ENCODE measurements around the gene DLGAP4.

The DLGAP4 gene

GRCh38 chr20:36308353-36308752 lies 2.2 kb downstream of the DLGAP4 start:
- no peak for DNase-seq

GRCh38 chr20:36308986-36309385 lies 2.8 kb downstream of the DLGAP4 start:
- no peak for DNase-seq

- no peak for DNase-seq
Measured at GRCh38 chr20:36309643-36310042, 3.5 kb downstream of the DLGAP4 start.

- no peak for DNase-seq
Measured at GRCh38 chr20:36310215-36310981, 4.3 kb downstream of the DLGAP4 start.

DNA sequence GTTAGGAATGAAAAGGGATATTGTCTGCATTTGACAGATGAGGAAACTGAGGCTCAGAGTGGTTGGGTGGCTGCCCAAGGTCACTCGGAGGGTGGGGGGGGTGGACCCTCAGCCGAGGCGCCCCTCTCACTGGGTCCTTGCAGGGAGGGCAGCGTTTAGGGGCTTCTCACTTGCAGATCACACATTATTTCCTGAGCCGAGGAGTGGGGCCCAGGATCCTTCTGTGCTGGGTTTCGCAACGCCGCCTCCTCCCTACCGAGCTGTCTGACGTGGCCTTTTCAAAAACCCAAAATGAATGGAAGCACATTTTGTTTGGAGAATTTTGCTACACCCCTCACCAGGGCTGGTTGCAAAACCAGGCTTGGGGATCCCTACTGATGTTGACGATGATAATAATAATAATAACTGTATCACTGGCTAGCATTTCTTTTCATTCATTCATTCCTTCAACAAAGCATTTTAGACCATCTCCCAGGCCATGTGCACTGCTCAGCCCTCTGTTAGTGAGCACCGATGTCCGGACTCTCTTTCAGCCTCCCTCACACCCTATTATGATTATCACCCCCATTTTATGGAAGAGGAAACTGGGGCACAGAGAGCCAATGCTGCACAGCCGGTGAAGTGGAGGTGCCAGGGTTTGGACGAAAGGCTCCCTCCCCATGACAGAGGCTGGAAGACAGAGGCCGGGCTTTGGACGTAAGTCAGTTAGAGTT lies 5.2 kb downstream of the DLGAP4 start:
- no peak for DNase-seq

GRCh38 chr20:36311854-36312723 lies 6.0 kb downstream of the DLGAP4 start:
- no peak for DNase-seq

DNA sequence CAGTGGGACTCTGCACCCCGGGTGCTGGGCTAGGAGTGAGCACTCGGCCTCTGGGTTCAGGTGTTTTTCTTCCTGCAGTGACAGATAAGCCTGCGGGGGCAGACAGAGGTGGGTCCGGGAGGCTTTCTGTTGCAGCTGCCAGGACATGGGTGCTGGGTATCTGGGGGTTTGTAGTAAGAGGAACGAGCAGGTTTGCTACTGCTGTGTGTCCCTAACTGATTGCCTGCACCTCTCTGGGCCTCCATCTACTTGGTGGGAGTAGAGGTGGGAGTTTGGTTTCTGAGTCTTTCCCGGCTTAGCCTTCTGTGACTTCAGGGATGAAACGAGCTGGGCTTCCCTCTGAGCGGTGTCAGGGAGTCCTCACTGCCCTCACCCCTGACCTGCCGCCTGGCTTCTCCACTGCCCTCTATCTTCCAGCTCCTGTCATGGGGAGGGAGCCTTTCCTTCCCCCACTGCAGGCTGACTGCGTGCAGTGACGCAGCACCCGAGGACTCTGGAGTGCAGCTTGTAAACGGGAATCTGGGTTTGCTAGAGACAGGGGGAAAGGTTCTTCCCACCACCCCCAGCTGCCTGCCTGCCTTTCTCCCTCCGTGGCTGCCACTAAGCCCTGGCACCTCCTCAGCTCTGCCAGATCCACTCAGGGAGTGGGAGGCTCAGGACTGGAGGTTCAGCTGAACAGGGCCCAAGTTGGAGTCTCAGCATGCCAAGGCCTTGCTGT lies 6.7 kb downstream of the DLGAP4 start:
- DNase-seq = no peak

DNA sequence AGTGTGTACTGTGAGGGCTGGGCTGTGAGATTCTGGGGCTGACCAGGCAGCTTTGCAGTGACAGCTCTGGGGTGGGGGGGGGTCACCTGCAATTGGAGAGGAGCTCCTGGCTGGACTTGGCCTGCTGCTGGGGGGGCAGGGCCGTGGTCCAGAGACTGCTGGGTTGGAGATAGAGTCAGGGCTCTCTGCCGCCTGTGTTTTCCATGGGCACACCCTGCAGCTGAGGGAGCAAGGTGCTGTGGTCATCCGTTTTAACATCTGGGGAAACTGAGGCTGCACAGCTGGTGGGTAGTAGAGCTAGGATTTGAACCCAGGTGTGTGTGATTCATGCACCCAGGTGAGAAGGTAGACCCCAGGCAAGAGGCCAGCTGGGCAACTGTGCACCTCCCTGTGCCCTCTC lies 7.3 kb downstream of the DLGAP4 start:
- no peak for DNase-seq

DNA sequence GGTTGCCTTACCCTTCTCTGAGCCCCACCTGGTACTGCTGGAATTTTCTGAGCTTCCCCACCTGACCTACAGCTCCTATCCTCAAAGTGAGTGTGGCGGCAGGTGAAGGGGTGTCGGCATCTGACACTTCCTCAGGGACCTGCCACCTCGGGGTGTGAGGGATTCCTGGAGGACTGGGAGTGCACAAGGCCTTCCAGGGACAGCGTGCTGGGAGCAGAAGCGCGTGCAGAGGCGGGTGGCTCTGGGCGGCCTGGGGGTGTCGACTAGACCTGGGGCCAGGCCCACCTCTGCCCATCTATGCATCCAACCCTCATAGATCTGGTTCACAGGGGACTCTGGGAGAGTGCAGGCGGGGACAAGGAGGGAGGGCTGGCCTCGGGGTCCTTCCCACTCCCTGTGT lies 7.8 kb downstream of the DLGAP4 start:
- DNase-seq = no peak

- DNase-seq = no peak
Measured at GRCh38 chr20:36314734-36315544, 8.8 kb downstream of the DLGAP4 start.

- DNase-seq = no peak
Measured at GRCh38 chr20:36315545-36316351, 9.6 kb downstream of the DLGAP4 start.

GRCh38 chr20:36317675-36318074 lies 11.5 kb downstream of the DLGAP4 start:
- DNase-seq = no peak

DNA sequence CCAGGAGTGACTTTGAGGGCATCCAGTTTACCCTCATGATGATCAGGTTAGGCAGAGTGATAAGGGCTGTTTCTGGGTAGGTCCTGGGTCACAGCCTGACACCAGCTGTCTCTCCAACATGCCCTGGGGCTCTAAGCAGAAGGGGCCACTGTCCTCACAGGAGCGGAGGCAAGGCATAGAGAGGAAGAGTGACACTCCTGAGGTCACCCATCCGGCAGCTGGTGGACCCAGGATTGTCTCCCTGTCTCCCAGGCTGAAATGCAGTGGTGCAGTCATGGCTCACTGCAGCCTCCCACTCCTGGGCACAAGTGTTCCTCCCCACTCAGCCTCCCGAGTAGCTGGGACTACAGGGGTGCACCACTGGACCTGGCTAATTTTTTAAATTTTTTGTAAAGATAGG lies 12.0 kb downstream of the DLGAP4 start:
- DNase-seq = no peak

- DNase-seq = no peak
Measured at GRCh38 chr20:36319356-36320260, 13.5 kb downstream of the DLGAP4 start.

DNA sequence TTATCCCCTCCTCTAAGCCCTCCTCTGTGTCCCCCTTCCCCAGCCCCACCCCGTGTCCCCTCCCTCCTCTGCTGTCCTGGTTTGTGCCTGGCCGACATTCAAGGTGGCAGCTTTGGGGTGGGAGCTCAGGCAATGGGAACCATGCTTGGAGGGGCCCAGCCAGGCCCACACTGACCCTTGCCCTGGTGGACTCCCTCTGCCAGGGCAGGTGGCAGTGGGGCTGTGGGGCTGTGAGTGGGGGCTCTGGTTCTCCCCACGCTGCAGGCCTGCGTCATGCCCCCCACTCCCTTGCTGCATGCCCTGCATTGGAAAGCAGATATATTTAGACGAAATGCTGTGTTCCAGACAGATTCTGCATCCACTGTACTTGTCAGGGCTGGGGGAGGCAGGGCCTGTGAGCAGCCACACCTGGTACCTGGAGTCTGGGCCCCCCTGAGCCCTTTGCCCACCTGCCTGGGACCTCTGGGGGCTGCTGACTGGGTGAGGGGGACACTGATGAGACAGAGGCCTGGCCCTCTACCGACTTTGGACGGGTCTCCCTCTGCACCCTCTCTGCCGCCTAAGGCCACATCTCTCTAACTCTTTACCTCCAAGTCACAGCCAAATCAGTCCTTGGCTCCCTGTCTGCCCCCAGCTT lies 14.2 kb downstream of the DLGAP4 start:
- no peak for DNase-seq

DNA sequence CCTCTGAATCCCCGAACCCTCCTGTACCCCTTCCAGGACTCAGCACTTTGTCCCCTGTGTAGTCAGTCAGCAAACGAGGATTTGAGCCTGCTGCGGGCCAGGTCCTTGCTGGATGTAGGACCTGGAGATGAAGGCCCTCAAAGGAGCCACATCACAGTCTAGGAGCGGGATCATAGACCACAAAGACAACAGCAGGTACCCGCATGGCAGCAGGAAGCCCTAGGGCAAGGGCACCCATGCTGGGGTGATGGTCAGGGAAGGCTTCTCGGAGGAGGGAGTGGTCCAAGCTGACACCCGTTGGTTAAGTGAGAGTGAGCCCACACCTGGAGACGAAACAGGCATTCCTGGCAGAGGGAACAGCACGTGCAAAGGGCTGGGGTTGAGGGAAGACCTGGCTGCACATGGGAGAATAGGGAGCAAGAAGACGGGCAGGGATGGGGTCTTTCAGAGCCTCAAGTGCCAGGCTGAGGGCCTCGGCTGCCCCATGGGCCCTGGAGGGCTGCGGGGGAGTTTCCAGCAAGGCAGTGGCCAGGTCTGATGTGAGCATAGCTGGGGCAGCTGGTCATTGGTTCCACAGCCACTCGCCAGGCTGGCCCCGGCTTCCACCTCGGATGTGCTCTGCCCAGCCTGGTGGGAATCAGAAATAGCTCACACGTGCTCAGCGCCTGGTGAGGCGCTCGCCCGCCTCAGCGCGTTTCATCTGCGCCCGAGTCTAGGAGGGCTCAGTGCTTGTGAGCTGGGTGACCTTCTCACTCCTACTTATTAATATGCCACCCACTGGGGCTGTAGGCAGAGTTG lies 15.0 kb downstream of the DLGAP4 start:
- DNase-seq = no peak

- no peak for DNase-seq
Measured at GRCh38 chr20:36322131-36322530, 16.0 kb downstream of the DLGAP4 start.

- DNase-seq = no peak
Measured at GRCh38 chr20:36330091-36330490, 24.0 kb downstream of the DLGAP4 start.

DNA sequence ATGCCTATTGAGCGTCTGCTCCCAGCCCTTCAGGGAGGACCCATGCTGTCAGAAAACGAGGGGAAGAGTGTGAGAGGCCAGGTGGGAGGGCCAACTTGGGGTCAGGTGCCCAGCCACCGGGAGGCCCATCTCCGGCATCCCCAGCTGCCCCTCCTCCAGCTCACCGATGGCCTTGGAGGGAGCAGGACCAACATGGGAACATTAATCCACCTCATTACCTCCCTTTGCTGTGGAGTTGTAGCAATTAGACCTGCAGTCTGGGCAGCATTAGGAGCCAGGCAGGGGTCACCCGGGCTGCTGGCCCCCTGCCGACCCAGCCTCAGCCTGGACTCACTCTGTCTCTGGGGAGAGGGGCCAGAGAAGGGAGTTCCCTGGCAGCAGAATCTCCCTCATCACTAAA lies 25.1 kb downstream of the DLGAP4 start:
- DNase-seq = no peak
